Endothelial cell of umbilical vein (primary cell): ENCODE data around the gene BTG2. TPM values are rescaled to one million over a fixed set of nuclear protein-coding genes. Genes with fewer than 3 reads are reported as not detected.

Experiments
- BruUV-seq: library from RNA; stranded (reverse); fragments of 400-500 nt; replicated peaks from 2 replicates; lab custom pipeline; 2021; lab: Mats Ljungman, UMichigan
- CTCF ChIA-PET: fragments of 300-600, 350-600 bp; sonication (Branson Sonifier 250); formaldehyde crosslinking; loops from one replicate; lab custom pipeline; 2021; ENCODE audit warnings: antibody characterized with exemption, inconsistent platforms; lab: Charles Lee
- POLR2A ChIA-PET: fragments of 300-600, 350-600 bp; sonication (Branson Sonifier 250); formaldehyde crosslinking; loops from one replicate; lab custom pipeline; 2021; ENCODE audit warnings: antibody characterized with exemption, inconsistent platforms; lab: Charles Lee
- DNase-seq: peaks from one replicate; pipeline ENCODE4 v3.0.0-alpha.2; 2011; ENCODE audit warnings: low read depth, low spot score
- FAIRE-seq: peaks from 2 replicates; lab custom pipeline; 2011; peaks lifted over from hg19 to GRCh38; lab: Jason Lieb, UNC
- H2AFZ ChIP-seq: 2 replicates; pipeline ENCODE4 v1.6.0; 2012; ENCODE audit warnings: low read depth, low read length, control low read depth, inconsistent platforms
- H3K27ac ChIP-seq: 2 replicates; pipeline ENCODE4 v1.5.1; 2011; ENCODE audit warnings: low read depth, mild to moderate bottlenecking, control low read depth, low read length, moderate library complexity; ENCODE audit not compliant: insufficient read depth
- H3K27me3 ChIP-seq, 2 experiments: 2 replicates each; pipeline versions ENCODE4 v1.6.0 to v1.6.1; 2011; ENCODE audit warnings: low read length in 2 of 2, mixed read lengths in 1 of 2; ENCODE audit not compliant: control insufficient read depth in 2 of 2, insufficient read depth in 2 of 2
- H3K36me3 ChIP-seq, 2 experiments: 2 replicates in 1 of 2; 3 replicates in 1 of 2; pipeline ENCODE4 v1.5.1; 2011; ENCODE audit warnings: low read length in 2 of 2, mild to moderate bottlenecking in 1 of 2, moderate library complexity in 1 of 2; ENCODE audit not compliant: control insufficient read depth in 2 of 2, insufficient read depth in 2 of 2; ENCODE audit errors: extremely low read depth in 1 of 2
- H3K4me1 ChIP-seq: 3 replicates; pipeline ENCODE4 v1.5.1; 2011; ENCODE audit warnings: mild to moderate bottlenecking, low read length; ENCODE audit not compliant: control insufficient read depth, insufficient read depth; ENCODE audit errors: extremely low read depth
- H3K4me2 ChIP-seq: 2 replicates; pipeline ENCODE4 v1.6.1; 2011; ENCODE audit warnings: low read length, control low read depth, mixed read lengths; ENCODE audit not compliant: insufficient read depth
- H3K4me3 ChIP-seq, 3 experiments: fragments of 200-600 bp in 1 of 3; sonication (generic), shearing (Covaris generic) in 1 of 3; replicated peaks in 1 of 3; 2 replicates each; pipeline ENCODE4 v1.5.1; 2011 to 2016; ENCODE audit warnings: control low read depth in 3 of 3, low read length in 3 of 3, mild to moderate bottlenecking in 2 of 3, inconsistent platforms in 1 of 3, low read depth in 1 of 3, moderate library complexity in 1 of 3; ENCODE audit not compliant: insufficient read depth in 1 of 3
- H3K79me2 ChIP-seq: 2 replicates; pipeline ENCODE4 v1.6.0; 2012; ENCODE audit warnings: low read length, inconsistent platforms; ENCODE audit not compliant: control insufficient read depth, insufficient read depth
- H3K9ac ChIP-seq: replicated peaks from 2 replicates; pipeline ENCODE3; 2011; ENCODE audit warnings: low read length, control low read depth; ENCODE audit not compliant: insufficient read depth; ENCODE audit errors: extremely low read depth
- H3K9me1 ChIP-seq: replicated peaks from 3 replicates; pipeline ENCODE4 v1.6.0; 2011; ENCODE audit warnings: mild to moderate bottlenecking, low read length; ENCODE audit not compliant: control insufficient read depth, insufficient read depth; ENCODE audit errors: extremely low read depth
- H3K9me3 ChIP-seq: replicated peaks from 2 replicates; pipeline ENCODE4 v1.5.1; 2012; ENCODE audit warnings: low read length, inconsistent platforms; ENCODE audit not compliant: control insufficient read depth, insufficient read depth
- H4K20me1 ChIP-seq: replicated peaks from 2 replicates; pipeline ENCODE3; 2011; ENCODE audit warnings: mild to moderate bottlenecking, low read length; ENCODE audit not compliant: control insufficient read depth, insufficient read depth; ENCODE audit errors: extremely low read depth
- CTCF ChIP-seq, 2 donors: IDR thresholded peaks; 1 replicate in 1 of 2; 2 replicates in 1 of 2; pipeline ENCODE4 v1.5.1; 2011; ENCODE audit warnings: low read length in 2 of 2, mild to moderate bottlenecking in 2 of 2, moderate library complexity in 2 of 2, control low read depth in 1 of 2, inconsistent platforms in 1 of 2, low read depth in 1 of 2; ENCODE audit not compliant: insufficient read depth in 1 of 2; ENCODE audit errors: extremely low read depth in 1 of 2
- FOS ChIP-seq: IDR thresholded peaks from 2 replicates; pipeline ENCODE4 v1.6.1; 2011; ENCODE audit warnings: mild to moderate bottlenecking, low read length, moderate library complexity, borderline replicate concordance; ENCODE audit not compliant: insufficient read depth
- POLR2AphosphoS5 ChIP-seq: IDR thresholded peaks from 2 replicates; pipeline ENCODE4 v1.6.1; 2012; ENCODE audit warnings: low read depth, mild to moderate bottlenecking, control low read depth, low read length, moderate library complexity; ENCODE audit not compliant: insufficient read depth
- dilution Hi-C: fragments of 300-500 bp; cut with MboI; formaldehyde crosslinking; loops from one replicate; pipeline ENCODE4 v1.15.0; 2019; ENCODE audit warnings: low sequenced_read_pairs; ENCODE audit not compliant: extremely low pct_ligation_motif_present
- intact Hi-C: fragments of 100-400 bp; cut with micrococcal nuclease; formaldehyde crosslinking; loops from one replicate; pipeline ENCODE4 v1.10.0; 2022
- polyA plus RNA-seq, 4 experiments: library from polyadenylated mRNA; depleted of rRNA in 3 of 4; stranded (reverse) in 3 of 4; unstranded in 1 of 4; fragments of >200 nt; gene quantifications; 2 replicates each; pipeline versions ENCODE4 v1.2.1 to v1.2.3, GENCODE V29; 2011 to 2012; ENCODE audit warnings: missing spikeins in 1 of 4
- total RNA-seq: library from RNA; stranded (reverse); gene quantifications from 2 replicates; pipeline ENCODE4 v1.2.3, GENCODE V29; 2021

The BTG2 gene
- total and polyA plus RNA-seq, 2 donors (not counting 3 experiments of a cell fraction or from before 2014, with no cell fraction given): 35.6 to 50.1 TPM

GRCh38 chr1:203273206-203273868, 32.0 kb upstream of the BTG2 start:
- DNase-seq: peak; percentile 76
- H3K4me2 ChIP-seq: peak overlapping the region; percentile 47
- BruUV-seq: no TSS peak
- H3K9me1 ChIP-seq: no peaks in the 10 kb centered on the region
- peak; percentile 86 for FAIRE-seq
- CTCF ChIA-PET: interaction anchor here (0.6 to 19.8 kb wide), 45 partner anchors 9 to 428 kb away, joined by 3 to 1014 read pairs (median 4); partner anchors contain the start of genes ADORA1, BTG2, FMOD and MYBPH
- POLR2A ChIA-PET: interaction anchor here (0.6 to 1.0 kb wide), 2 partner anchors 33 to 54 kb away, joined by 4 to 5 read pairs; no protein-coding TSS in a partner anchor
- dilution Hi-C loops (no loop called here), intact Hi-C loops (loop anchor here (1.0 to 2.0 kb wide), 6 partner anchors 17 to 214 kb away; partner anchors contain the start of gene BTG2)
- H3K27me3 ChIP-seq: peaks cover 4 to 6% of the 10 kb centered on the region in 2 experiments
- no peaks in the 10 kb centered on the region for H4K20me1 ChIP-seq
- peak overlapping the region; percentile 86 for H2AFZ ChIP-seq
- no peaks in the 10 kb centered on the region for H3K36me3 ChIP-seq
- no peak overlapping the region for H3K4me3 ChIP-seq
- no peak overlapping the region for H3K9ac ChIP-seq
- H3K79me2 ChIP-seq: no peaks in the 10 kb centered on the region
- peaks cover 5% of the 10 kb centered on the region for H3K4me1 ChIP-seq
- H3K27ac ChIP-seq: no peak overlapping the region
- TF ChIP-seq FOS (no peak), CTCF (IDR thresholded peaks at IDR 0.05; ENCODE audit: extremely low read depth in 1 of 2, insufficient read depth in 1 of 2, low read depth in 1 of 2, low read length in 2 of 2) (peak; percentile 96 to 97), POLR2AphosphoS5 (peak; percentile 20)
- H3K9me3 ChIP-seq: no peaks in the 10 kb centered on the region
